GM12864 (cell line): ENCODE results near the gene OTUD7B.

Experiments used
- DNase-seq: peaks from one replicate; pipeline ENCODE4 v3.0.0-alpha.2; 2011; ENCODE audit warnings: low read depth
- H3K4me3 ChIP-seq: 2 replicates; pipeline ENCODE4 v1.5.1; 2011; ENCODE audit warnings: mild to moderate bottlenecking, low read depth, low read length, control low read depth
- TF ChIP-seq, protein P1 (sequence below): IDR thresholded peaks from 2 replicates; pipeline ENCODE4 v1.5.1; 2011; ENCODE audit warnings: low read depth, mild to moderate bottlenecking, moderate library complexity, low read length, control low read depth, inconsistent platforms; ENCODE audit errors: missing control alignments

Gene OTUD7B

DNA sequence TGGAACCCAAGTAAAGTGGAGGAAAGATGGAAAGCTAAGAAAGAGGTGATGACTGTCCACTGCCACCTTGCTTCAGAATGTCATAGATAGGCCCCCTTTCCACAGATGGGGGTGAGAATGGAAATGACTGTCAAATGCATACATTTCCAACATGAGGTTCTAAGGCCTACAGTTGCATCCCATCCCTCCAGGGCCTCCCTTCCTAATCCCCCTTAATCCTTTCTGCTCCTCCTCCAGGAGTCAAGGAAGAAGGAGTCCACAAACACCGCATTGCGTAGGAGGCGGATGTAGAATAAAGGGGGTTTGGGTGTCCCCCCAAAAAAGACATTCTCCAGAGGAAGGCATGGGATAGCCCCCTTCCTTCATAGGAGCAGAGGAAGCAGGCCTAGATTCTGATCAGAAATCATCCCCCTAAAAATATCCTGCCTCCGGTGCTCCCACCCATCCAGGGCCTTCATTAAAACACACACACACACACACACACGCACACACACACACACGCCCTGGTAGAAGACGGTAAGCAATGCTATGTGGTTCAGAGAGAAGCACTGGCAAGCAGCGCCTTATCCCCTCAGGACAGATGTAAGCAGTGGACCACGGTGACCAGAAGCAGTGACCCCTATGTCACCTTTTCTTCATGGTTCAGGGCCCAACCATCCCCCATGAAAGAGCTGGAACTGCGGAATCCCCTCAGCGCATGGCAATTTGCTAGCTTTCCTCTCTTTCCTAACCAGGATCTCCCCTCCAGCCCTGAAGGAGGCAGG lies 94.9 kb downstream of the OTUD7B start:
- TF ChIP-seq, protein P1, sequence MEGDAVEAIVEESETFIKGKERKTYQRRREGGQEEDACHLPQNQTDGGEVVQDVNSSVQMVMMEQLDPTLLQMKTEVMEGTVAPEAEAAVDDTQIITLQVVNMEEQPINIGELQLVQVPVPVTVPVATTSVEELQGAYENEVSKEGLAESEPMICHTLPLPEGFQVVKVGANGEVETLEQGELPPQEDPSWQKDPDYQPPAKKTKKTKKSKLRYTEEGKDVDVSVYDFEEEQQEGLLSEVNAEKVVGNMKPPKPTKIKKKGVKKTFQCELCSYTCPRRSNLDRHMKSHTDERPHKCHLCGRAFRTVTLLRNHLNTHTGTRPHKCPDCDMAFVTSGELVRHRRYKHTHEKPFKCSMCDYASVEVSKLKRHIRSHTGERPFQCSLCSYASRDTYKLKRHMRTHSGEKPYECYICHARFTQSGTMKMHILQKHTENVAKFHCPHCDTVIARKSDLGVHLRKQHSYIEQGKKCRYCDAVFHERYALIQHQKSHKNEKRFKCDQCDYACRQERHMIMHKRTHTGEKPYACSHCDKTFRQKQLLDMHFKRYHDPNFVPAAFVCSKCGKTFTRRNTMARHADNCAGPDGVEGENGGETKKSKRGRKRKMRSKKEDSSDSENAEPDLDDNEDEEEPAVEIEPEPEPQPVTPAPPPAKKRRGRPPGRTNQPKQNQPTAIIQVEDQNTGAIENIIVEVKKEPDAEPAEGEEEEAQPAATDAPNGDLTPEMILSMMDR: no peak
- no peak for DNase-seq
- no peak overlapping the region for H3K4me3 ChIP-seq

DNA sequence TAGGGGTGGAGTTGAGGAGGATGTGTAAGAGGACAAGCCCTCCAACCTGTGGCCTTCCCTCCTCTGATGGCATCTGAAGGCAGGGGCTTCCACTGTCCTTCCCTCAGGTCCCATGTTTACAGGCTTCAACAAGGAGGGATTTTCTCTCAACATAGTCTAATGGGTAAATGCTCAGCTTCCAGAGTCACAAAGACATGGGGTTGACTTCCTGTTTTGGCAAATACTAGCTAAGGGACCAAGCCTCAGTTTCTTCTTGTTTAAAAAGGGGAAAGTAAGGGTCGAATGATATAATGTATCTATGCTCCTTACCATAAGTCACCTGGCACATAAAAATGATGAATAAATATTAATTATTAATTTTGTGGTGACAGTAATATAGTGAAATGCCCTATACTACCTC lies 96.0 kb downstream of the OTUD7B start:
- H3K4me3 ChIP-seq: no peak overlapping the region
- no peak for DNase-seq
- TF ChIP-seq, protein P1: no peak

DNA sequence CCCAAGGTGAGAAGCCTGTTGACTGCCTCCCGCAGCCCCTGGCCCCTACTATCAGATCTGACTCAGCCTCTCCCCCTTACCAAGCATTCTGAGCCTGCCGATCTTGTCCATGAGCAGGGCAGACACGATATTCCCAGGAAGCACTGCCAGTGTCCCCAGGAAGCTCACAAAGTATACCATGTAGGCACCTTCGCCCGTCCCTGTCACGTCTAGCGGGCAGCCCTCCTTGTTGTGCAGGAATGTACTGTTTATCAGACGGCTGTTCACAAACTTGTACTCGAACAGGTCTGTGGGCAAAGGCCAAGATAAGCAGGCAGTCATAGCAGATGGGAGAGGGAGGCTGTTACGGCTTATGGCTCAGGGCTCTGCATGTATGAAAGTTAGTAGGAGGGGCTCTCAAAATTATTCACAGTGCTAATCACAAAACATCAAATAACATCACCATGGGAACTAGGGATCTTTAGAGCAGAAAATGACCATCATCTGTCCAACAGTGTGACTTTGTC lies 103.9 kb downstream of the OTUD7B start:
- no peak for DNase-seq

DNA sequence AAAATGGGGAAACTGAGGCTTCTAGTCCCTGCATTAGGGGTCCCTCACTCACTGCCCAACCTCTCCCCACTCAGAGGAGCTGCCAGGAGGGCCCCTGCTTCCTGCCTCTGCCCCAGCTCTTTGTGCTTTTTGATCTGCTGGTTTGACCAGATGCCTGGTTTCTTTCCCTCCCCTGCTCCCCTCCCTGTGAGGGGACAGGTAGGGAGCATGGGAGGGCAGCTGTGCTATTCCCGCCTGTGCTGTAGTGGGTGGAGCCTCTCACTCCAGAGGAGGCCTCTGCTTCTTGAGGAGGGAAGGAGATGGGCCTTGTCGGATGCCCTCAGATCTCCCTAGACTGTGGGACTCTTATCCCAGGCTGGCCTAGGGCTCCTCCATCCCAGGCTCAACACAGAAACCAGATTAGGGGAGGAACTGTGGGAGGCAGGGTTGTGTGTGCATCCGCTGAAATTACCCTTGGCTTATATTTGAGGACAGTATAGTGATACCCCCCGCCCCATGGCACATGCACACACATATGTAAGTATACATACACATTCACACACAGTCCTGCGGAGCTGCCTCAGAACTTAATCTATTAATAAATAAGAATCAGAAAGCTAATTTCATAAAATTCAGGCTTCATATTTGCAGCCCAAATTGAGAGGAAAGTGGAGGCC lies 106.6 kb downstream of the OTUD7B start:
- TF ChIP-seq, protein P1: no peak
- DNase-seq: no peak
- H3K4me3 ChIP-seq: no peak overlapping the region

More for the DNA sequence above, 103.9 kb downstream of the OTUD7B start:
- no peak overlapping the region for H3K4me3 ChIP-seq
- TF ChIP-seq, protein P1: no peak

DNA sequence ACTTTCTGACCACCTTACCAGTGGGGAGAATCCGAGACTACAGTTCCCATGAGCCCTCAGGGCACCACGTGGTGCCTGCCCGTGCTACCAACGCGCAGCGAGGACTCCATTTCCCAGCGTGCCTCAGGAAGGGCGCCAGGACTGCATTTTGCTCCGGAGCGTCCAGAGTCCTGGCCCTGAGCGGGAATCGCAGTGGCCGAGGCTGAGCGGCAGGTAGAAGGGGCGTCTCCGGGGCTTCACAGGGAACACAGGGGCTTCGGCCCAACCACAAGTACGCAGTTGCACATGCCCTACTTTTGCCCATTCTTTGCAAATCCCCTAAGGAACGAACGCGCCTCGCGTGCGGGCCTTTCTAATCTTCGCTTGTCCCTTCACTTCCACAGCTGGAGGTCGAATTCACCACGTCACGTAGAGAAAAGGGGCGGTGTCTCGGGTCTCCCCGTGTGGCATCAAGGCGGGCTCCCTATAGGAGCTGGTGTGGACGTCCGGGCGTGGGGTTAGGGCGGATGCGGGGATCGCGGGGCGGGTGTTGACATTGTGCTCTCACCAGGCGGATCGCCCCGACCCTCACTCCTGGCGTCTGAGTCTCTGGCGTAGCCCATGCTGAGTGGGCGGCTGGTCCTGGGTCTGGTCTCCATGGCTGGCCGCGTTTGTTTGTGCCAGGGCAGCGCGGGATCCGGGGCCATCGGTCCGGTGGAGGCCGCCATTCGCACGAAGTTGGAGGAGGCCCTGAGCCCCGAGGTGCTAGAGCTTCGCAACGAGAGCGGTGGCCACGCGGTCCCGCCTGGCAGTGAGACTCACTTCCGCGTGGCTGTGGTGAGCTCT lies 110.9 kb downstream of the OTUD7B start, which contains the start of gene BOLA1:
Gene BOLA1, plus strand, starts transcription at position 109 of the 825 bp plus-strand sequence. Its CDS starts 492 bp downstream, at position 601.
- TF ChIP-seq, protein P1: no peak
- H3K4me3 ChIP-seq: peak within 1 kb of the TSS; percentile 68
- DNase-seq: peak; percentile 68

DNA sequence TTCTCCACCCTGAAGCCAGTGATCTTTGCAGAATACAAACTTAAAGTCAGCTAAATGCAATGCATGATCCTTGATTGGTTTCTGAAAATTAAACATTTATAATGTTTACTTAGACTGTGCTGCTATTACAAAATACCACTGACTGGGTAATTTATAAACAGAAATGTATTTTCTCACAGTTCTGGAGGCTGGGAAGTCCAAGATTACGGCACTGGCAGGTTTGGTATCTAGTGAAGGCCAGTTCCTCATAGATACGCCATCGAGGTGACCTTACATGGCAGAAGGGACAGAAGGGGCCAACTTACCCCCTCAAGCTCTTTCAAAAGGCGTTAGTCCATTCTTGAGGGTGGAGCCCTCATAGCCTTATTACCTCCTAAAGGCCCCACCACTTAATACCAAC lies 114.0 kb downstream of the OTUD7B start:
- TF ChIP-seq, protein P1: no peak
- DNase-seq: no peak
- H3K4me3 ChIP-seq: no peak overlapping the region
